Suprapubic skin (tissue), 4 donors: Measurements from ENCODE around the gene ST3GAL5. TPM values are rescaled to one million over a fixed set of nuclear protein-coding genes. Genes with fewer than 3 reads are reported as not detected.

ENCODE experiments used
- DNase-seq, 2 donors: peaks; one replicate each; pipeline ENCODE4 v3.0.0-alpha.2; 2019; ENCODE audit warnings: low spot score in 2 of 2
- H3K27ac ChIP-seq: fragments of 200-600 bp; sonication (generic); one replicate; pipeline ENCODE4 v1.5.1; 2019
- H3K27me3 ChIP-seq: fragments of 200-600 bp; sonication (generic); one replicate; pipeline ENCODE4 v1.5.1; 2019
- H3K36me3 ChIP-seq: fragments of 200-600 bp; sonication (generic); one replicate; pipeline ENCODE4 v1.5.1; 2019
- H3K4me1 ChIP-seq: fragments of 200-600 bp; sonication (generic); one replicate; pipeline ENCODE4 v1.5.1; 2019
- H3K4me3 ChIP-seq: fragments of 200-600 bp; sonication (generic); one replicate; pipeline ENCODE4 v1.5.1; 2019; ENCODE audit warnings: mild to moderate bottlenecking
- H3K9me3 ChIP-seq: fragments of 200-600 bp; sonication (generic); one replicate; pipeline ENCODE4 v1.5.1; 2019
- EP300 ChIP-seq: sonication (generic); formaldehyde crosslinking; IDR thresholded peaks from one replicate; pipeline ENCODE4 v1.6.1; 2017; ENCODE audit warnings: antibody characterized with exemption
- POLR2A ChIP-seq, 2 donors: fragments of 450-650 bp; IDR thresholded peaks; one replicate each; pipeline ENCODE4 v1.6.1; 2017; ENCODE audit warnings: antibody characterized with exemption in 2 of 2, mild to moderate bottlenecking in 2 of 2, moderate library complexity in 2 of 2
- POLR2AphosphoS5 ChIP-seq, 3 donors: sonication (generic); formaldehyde crosslinking; IDR thresholded peaks; one replicate each; pipeline ENCODE4 v1.6.1; 2017; ENCODE audit warnings: antibody characterized with exemption in 3 of 3
- WGBS: methylation state at CpG from one replicate; pipeline ENCODE4 v1.1.5; 2018; 5-methylcytosine and 5-hydroxymethylcytosine counted together
- total RNA-seq, 4 donors: library from RNA; depleted of rRNA; stranded (reverse); fragments of >200 nt; gene quantifications; one replicate each; pipeline ENCODE4 v1.1.0, GENCODE V29; 2016
- TF ChIP-seq, protein P1 (sequence below), 2 donors: fragments of 200-600 bp in 1 of 2; fragments of 450-650 bp in 1 of 2; sonication (generic) in 1 of 2; IDR thresholded peaks; one replicate each; pipeline ENCODE4 v1.5.1; 2016 to 2019; ENCODE audit warnings: antibody characterized with exemption in 2 of 2, mild to moderate bottlenecking in 1 of 2, moderate library complexity in 1 of 2

The ST3GAL5 gene
- total RNA-seq, 4 donors from 2014 or later = 9.5 to 17.8 (median 14.8) TPM

DNA sequence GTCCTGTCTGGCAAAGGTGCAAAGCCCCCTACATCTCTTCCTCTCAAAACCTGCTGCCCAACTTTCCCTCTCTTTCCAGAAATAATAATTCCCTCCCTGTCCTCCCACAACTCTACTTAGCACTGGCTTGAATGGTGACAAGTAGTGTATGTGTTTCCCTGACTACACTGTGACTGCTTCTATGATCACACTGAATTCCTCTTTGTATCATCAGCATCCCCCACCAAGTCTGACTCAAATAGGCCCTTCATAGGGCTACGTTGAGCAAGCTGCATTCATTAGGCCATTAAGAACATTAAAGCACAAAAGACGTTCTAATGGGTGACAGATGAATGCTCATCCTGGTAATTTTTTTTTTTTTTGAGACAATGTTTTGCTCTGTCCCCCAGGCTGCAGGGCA lies 13.7 kb upstream of the ST3GAL5 start:
- H3K27me3 ChIP-seq = no peaks in the 10 kb centered on the region
- TF ChIP-seq POLR2AphosphoS5 (IDR thresholded peaks at IDR 0.05) = no peak
- TF ChIP-seq, protein P1, sequence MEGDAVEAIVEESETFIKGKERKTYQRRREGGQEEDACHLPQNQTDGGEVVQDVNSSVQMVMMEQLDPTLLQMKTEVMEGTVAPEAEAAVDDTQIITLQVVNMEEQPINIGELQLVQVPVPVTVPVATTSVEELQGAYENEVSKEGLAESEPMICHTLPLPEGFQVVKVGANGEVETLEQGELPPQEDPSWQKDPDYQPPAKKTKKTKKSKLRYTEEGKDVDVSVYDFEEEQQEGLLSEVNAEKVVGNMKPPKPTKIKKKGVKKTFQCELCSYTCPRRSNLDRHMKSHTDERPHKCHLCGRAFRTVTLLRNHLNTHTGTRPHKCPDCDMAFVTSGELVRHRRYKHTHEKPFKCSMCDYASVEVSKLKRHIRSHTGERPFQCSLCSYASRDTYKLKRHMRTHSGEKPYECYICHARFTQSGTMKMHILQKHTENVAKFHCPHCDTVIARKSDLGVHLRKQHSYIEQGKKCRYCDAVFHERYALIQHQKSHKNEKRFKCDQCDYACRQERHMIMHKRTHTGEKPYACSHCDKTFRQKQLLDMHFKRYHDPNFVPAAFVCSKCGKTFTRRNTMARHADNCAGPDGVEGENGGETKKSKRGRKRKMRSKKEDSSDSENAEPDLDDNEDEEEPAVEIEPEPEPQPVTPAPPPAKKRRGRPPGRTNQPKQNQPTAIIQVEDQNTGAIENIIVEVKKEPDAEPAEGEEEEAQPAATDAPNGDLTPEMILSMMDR (IDR thresholded peaks at IDR 0.05) = no peak
- no peak for TF ChIP-seq EP300
- TF ChIP-seq POLR2A (IDR thresholded peaks at IDR 0.05) = no peak
- H3K4me1 ChIP-seq = peaks cover 17% of the 10 kb centered on the region
- H3K27ac ChIP-seq = no peak overlapping the region
- H3K4me3 ChIP-seq = no peak overlapping the region
- WGBS = 57% methylated on average over 2 of the region's 2 CpGs
- no peaks in the 10 kb centered on the region for H3K9me3 ChIP-seq
- no peak for DNase-seq
- H3K36me3 ChIP-seq = no peaks in the 10 kb centered on the region

DNA sequence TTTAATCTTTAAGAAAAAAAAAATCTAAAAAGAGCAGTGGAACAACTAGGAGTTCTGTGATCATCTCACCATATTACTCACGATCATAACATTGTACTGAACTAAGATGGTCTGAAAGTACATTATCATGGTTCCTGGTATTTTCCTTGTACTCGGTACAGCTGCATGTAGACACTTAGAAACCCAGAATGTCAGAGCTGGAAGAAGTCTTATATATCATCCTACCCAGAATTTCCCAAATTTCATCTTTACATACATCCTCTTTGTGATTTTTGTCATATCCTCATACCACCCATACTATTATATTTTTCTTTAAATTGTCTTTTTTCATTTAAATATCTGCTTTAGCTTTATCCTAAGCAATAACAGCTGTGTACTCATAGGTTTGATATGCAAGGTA lies 12.4 kb upstream of the ST3GAL5 start:
- no peaks in the 10 kb centered on the region for H3K9me3 ChIP-seq
- no peak for DNase-seq
- no peak overlapping the region for H3K27ac ChIP-seq
- no peaks in the 10 kb centered on the region for H3K27me3 ChIP-seq
- peaks cover 11% of the 10 kb centered on the region for H3K4me1 ChIP-seq
- 74% methylated on average over 2 of the region's 2 CpGs for WGBS
- no peak overlapping the region for H3K4me3 ChIP-seq
- TF ChIP-seq POLR2A (IDR thresholded peaks at IDR 0.05) = no peak
- no peak for TF ChIP-seq POLR2AphosphoS5 (IDR thresholded peaks at IDR 0.05)
- TF ChIP-seq EP300 = no peak
- TF ChIP-seq, protein P1 (IDR thresholded peaks at IDR 0.05) = no peak
- no peaks in the 10 kb centered on the region for H3K36me3 ChIP-seq

DNA sequence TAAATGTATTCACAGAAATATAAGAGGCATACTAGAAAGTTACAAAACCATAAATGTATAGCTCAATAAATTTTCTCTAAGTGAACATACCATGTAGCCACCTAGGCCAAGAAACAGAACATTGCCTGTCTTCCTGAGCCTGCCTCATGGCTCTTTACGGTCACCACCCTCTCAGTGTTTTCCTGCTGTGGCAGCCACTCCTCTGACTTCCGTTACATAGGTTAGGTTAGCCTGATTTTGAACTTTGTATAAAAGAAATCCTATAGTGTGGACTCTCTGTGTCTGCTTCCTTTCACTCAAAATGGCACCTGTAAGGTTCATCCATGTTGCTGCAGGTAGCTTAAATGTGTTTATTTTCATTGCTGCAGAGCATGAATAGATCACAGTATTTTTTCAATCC lies 11.6 kb upstream of the ST3GAL5 start:
- Histone ChIP-seq H3K27me3 (no peaks in the 10 kb centered on the region), H3K27ac (no peak overlapping the region), H3K4me3 (no peak overlapping the region), H3K4me1 (peaks cover 5% of the 10 kb centered on the region), H3K9me3 (no peaks in the 10 kb centered on the region), H3K36me3 (no peaks in the 10 kb centered on the region)
- TF ChIP-seq POLR2A (IDR thresholded peaks at IDR 0.05) (no peak), POLR2AphosphoS5 (IDR thresholded peaks at IDR 0.05) (no peak), EP300 (no peak)
- TF ChIP-seq, protein P1 (IDR thresholded peaks at IDR 0.05) = no peak
- DNase-seq = no peak
- WGBS = 95% methylated on average over 2 of the region's 2 CpGs

DNA sequence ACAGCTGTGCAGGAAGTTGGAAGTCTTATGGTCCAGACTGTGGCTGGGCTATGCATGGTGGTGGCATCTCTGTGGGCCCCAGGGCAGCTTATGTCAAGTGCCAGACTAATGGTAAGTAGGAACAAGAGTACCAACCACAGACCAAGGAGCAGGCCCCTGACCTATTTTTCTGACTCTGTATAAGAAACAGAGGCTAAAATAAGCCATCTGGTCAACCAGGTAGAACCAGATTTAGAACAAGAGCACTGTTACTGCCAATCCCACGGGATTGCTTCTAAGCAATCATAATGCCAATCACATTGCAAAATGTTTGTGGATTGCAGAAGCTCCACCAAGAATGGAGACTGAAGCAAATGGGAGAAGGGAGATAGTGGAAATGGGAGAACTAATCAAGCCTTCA lies 11.1 kb upstream of the ST3GAL5 start:
- DNase-seq = no peak
- H3K4me1 ChIP-seq = peaks cover 2% of the 10 kb centered on the region
- no peaks in the 10 kb centered on the region for H3K27me3 ChIP-seq
- no peak for TF ChIP-seq POLR2AphosphoS5 (IDR thresholded peaks at IDR 0.05)
- no peak for TF ChIP-seq POLR2A (IDR thresholded peaks at IDR 0.05)
- TF ChIP-seq, protein P1 (IDR thresholded peaks at IDR 0.05) = no peak
- TF ChIP-seq EP300 = no peak
- WGBS = 68% methylated on average over 1 of the region's 1 CpG
- no peak overlapping the region for H3K27ac ChIP-seq
- no peaks in the 10 kb centered on the region for H3K36me3 ChIP-seq
- H3K9me3 ChIP-seq = no peaks in the 10 kb centered on the region
- H3K4me3 ChIP-seq = no peak overlapping the region

DNA sequence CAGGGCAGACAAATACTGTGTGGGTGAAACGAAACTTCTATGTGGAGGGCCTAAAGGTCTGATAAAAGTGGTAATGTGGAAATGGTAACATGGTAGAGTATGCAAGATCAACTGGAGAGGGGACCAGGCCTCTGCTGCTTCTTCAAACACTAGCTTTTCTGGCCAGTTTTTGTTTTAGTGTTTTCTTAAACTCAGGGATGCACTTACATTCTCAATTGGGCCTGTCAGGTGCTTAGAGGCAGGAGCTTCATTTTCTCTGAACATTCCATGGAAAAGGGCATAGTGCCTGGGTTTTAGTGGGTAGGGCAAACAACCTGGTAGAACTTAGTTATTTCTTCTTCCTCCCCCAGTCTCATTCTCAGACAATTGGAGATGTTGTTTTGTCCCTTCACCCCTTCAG lies 10.5 kb upstream of the ST3GAL5 start:
- H3K9me3 ChIP-seq = no peaks in the 10 kb centered on the region
- no peak for DNase-seq
- H3K27me3 ChIP-seq = no peaks in the 10 kb centered on the region
- TF ChIP-seq, protein P1 (IDR thresholded peaks at IDR 0.05) = no peak
- no peak for TF ChIP-seq EP300
- no peak for TF ChIP-seq POLR2AphosphoS5 (IDR thresholded peaks at IDR 0.05)
- TF ChIP-seq POLR2A (IDR thresholded peaks at IDR 0.05) = no peak
- WGBS = 97% methylated on average over 1 of the region's 1 CpG
- no peak overlapping the region for H3K27ac ChIP-seq
- H3K36me3 ChIP-seq = no peaks in the 10 kb centered on the region
- no peaks in the 10 kb centered on the region for H3K4me1 ChIP-seq
- no peak overlapping the region for H3K4me3 ChIP-seq
